ENCODE results near the gene ZNF771. TPM values are rescaled to one million over a fixed set of nuclear protein-coding genes. Genes with fewer than 3 reads are reported as not detected.
"Not testable (repeated sequence)": the region's sequence is repeated elsewhere in the genome, so short reads cannot be mapped to it uniquely, and the experiment has no call there.

The ZNF771 gene
- total and polyA plus RNA-seq, 12 donors: 2.8 to 81.3 (median 11.9) TPM

DNA sequence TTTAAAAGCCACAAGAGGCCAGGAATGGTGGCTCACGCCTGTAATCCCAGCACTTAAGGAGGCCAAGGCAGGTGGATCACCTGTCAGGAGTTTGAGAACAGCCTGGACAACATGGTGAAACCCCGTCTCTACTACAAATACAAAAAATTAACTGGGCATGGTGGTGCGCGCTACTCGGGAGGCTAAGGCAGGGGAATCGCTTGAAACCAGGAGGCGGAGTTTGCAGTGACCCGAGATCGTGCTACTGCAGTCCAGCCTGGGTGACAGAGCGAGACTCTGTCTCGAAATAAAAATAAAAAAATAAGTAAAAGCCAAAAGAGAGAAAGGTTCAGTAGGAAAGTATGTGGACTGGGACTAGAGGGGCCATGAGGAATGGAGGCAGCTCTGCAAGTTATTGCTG is 52.0 kb downstream of the ZNF771 start:
- TF ChIP-seq, protein P1, sequence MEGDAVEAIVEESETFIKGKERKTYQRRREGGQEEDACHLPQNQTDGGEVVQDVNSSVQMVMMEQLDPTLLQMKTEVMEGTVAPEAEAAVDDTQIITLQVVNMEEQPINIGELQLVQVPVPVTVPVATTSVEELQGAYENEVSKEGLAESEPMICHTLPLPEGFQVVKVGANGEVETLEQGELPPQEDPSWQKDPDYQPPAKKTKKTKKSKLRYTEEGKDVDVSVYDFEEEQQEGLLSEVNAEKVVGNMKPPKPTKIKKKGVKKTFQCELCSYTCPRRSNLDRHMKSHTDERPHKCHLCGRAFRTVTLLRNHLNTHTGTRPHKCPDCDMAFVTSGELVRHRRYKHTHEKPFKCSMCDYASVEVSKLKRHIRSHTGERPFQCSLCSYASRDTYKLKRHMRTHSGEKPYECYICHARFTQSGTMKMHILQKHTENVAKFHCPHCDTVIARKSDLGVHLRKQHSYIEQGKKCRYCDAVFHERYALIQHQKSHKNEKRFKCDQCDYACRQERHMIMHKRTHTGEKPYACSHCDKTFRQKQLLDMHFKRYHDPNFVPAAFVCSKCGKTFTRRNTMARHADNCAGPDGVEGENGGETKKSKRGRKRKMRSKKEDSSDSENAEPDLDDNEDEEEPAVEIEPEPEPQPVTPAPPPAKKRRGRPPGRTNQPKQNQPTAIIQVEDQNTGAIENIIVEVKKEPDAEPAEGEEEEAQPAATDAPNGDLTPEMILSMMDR (IDR thresholded peaks at IDR 0.05): no peak
- TF ChIP-seq POLR2A (IDR thresholded peaks at IDR 0.05): no peak
- no peaks in the 10 kb centered on the region for H3K9me3 ChIP-seq (replicated peaks in 1 of 3)
- intact Hi-C loops (cut with DNase I): loop anchor here in 1 of 2 donors (5.0 to 10.0 kb wide), 2 partner anchors 58 to 165 kb away; no protein-coding TSS in a partner anchor
- H3K36me3 ChIP-seq (replicated peaks in 1 of 2): no peaks in the 10 kb centered on the region
- H3K27ac ChIP-seq: no peak overlapping the region
- WGBS, 4 donors: 80 to 86% (median 82%) methylated on average over 11 of the region's 11 CpGs
- H3K27me3 ChIP-seq: no peaks in the 10 kb centered on the region
- DNase-seq: no peak
- no peak overlapping the region for H3K4me3 ChIP-seq
- H3K4me1 ChIP-seq (replicated peaks in 1 of 2): no peaks in the 10 kb centered on the region

DNA sequence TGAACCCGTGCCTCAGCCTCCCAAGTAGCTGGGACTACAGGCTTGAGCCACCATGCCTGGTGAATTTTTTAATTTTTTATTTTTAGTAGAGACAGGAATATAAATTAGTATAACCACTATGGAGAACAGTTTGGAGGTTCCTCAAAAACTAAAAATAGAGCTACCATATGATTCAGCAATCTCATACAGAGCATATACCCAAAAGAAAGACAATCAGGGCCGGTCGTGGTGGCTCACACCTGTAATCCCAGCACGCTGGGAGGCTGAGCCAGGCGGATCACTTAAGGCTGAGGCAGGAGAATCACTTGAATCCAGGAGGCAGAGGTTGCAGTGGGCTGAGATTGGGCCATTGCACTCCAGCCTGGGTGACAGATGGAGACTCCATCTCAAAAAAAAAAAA is 54.0 kb downstream of the ZNF771 start:
- H3K4me3 ChIP-seq; H3K9me3 ChIP-seq (replicated peaks in 1 of 3); DNase-seq; H3K27me3 ChIP-seq; H3K27ac ChIP-seq; H3K36me3 ChIP-seq (replicated peaks in 1 of 2); H3K4me1 ChIP-seq (replicated peaks in 1 of 2): not testable (repeated sequence)
- intact Hi-C loops (cut with DNase I): loop anchor here in 1 of 2 donors (10.0 kb wide), 1 partner anchor 57 kb away; the partner anchor contains the start of gene ZNF771
- WGBS, 4 donors: 70 to 90% (median 81%) methylated on average over 5 of the region's 5 CpGs

DNA sequence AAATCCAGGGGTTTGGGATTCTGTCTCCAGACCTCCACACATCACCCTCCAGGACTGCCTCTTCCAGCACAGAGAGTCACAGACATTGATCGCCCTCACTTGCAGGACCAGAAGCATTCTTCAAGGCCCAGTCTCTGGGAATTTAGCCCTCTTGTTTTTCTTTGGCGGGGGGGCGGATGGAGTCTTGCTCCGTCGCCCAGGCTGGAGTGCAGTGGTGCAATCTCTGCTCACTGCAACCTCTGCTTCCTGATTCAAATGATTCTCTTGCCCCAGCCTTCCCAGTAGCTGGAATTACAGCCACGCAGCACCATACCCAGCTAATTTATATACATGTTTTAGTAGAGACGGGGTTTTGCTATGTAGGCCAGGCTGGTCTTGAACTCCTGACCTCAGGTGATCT is 56.7 kb downstream of the ZNF771 start:
- Histone ChIP-seq H3K9me3 (replicated peaks in 1 of 3) (no peaks in the 10 kb centered on the region), H3K36me3 (replicated peaks in 1 of 2) (no peaks in the 10 kb centered on the region), H3K4me3 (no peak overlapping the region), H3K27ac (no peak overlapping the region), H3K27me3 (no peaks in the 10 kb centered on the region), H3K4me1 (replicated peaks in 1 of 2) (no peaks in the 10 kb centered on the region)
- DNase-seq: no peak
- no peak for TF ChIP-seq POLR2A (IDR thresholded peaks at IDR 0.05)
- TF ChIP-seq, protein P1 (IDR thresholded peaks at IDR 0.05): no peak
- intact Hi-C loops (cut with DNase I): loop anchor here in 1 of 2 donors (10.0 kb wide), 1 partner anchor 59 kb away; the partner anchor contains the start of gene ZNF771
- 84 to 89% (median 88%) methylated on average over 6 to 7 of the region's 7 CpGs for WGBS, 4 donors

Small RNA genes within 50 kb of the gene (small RNA-seq; reads per million reads assigned to genes)
- gene RF00019: 0 reads per million in 2 donors
- 0 reads per million in 2 donors for gene RF00406

Other genes starting within 250 kb of the ZNF771 start
- 10 to 100 TPM in 8 of 9 donors, 1 to 10 TPM in 1; 3.3 to 69.1 (median 39.6) TPM for gene CORO1A, start 224.0 kb upstream of the ZNF771 start, total RNA-seq
- gene CORO1A, start 224.0 kb upstream of the ZNF771 start, polyA plus RNA-seq: 10 to 100 TPM in 2 of 3 donors, 1 to 10 TPM in 1; 4.1 to 87.7 (median 56.2) TPM
- 100 to 1,000 TPM in 6 of 9 donors, 10 to 100 TPM in 3; 55.1 to 449 (median 143) TPM for gene BOLA2B, start 213.9 kb upstream of the ZNF771 start, total RNA-seq
- gene BOLA2B, start 213.9 kb upstream of the ZNF771 start, polyA plus RNA-seq: 100 to 1,000 TPM in 2 of 3 donors, 10 to 100 TPM in 1; 96.4 to 329 (median 250) TPM
- 10 to 100 TPM; 12.4 to 87.5 (median 40.3) TPM for gene SLX1A, start 213.7 kb upstream of the ZNF771 start, total RNA-seq
- 100 to 1,000 TPM in 2 of 3 donors, 1 to 10 TPM in 1; 7.9 to 195 (median 169) TPM for gene SLX1A, start 213.7 kb upstream of the ZNF771 start, polyA plus RNA-seq
- gene SULT1A3, start 208.4 kb upstream of the ZNF771 start, total RNA-seq: 10 to 100 TPM in 6 of 9 donors, 1 to 10 TPM in 3; 4.3 to 15.8 (median 12.7) TPM
- gene SULT1A3, start 208.4 kb upstream of the ZNF771 start, polyA plus RNA-seq: 100 to 1,000 TPM in 1 of 3 donors, 10 to 100 TPM in 1, 1 to 10 TPM in 1; 3.5 to 125 (median 58.7) TPM
- gene NPIPB13, start 159.1 kb upstream of the ZNF771 start, total RNA-seq: 10 to 100 TPM in 1 of 9 donors, 1 to 10 TPM in 6, under 1 TPM in 1, not detected in 1; 0.35 to 11.7 (median 2.7) TPM
- 10 to 100 TPM in 2 of 3 donors, under 1 TPM in 1; 0.49 to 17.1 (median 16.5) TPM for gene NPIPB13, start 159.1 kb upstream of the ZNF771 start, polyA plus RNA-seq
- 10 to 100 TPM; 27.5 to 95.8 (median 77.0) TPM for gene CD2BP2, start 52.3 kb upstream of the ZNF771 start, total RNA-seq
- gene CD2BP2, start 52.3 kb upstream of the ZNF771 start, polyA plus RNA-seq: 10 to 100 TPM; 53.5 to 95.6 (median 58.0) TPM
- 10 to 100 TPM; 17.0 to 67.7 (median 44.0) TPM for gene TBC1D10B, start 37.1 kb upstream of the ZNF771 start, total RNA-seq
- 10 to 100 TPM; 33.7 to 65.4 (median 44.3) TPM for gene TBC1D10B, start 37.1 kb upstream of the ZNF771 start, polyA plus RNA-seq
- 1 to 10 TPM in 2 of 9 donors, not detected in 7; 1.1 to 2.9 TPM for gene MYL11, start 32.8 kb upstream of the ZNF771 start, total RNA-seq
- gene MYL11, start 32.8 kb upstream of the ZNF771 start, polyA plus RNA-seq: 1 to 10 TPM in 1 of 3 donors, not detected in 2; 2.7 TPM
- gene SEPTIN1, start 25.0 kb upstream of the ZNF771 start, total RNA-seq: 1 to 10 TPM in 7 of 9 donors, under 1 TPM in 1, not detected in 1; 0.11 to 5.5 (median 2.3) TPM
- 10 to 100 TPM in 1 of 3 donors, 1 to 10 TPM in 1, under 1 TPM in 1; 0.75 to 19.8 (median 9.3) TPM for gene SEPTIN1, start 25.0 kb upstream of the ZNF771 start, polyA plus RNA-seq
- 10 to 100 TPM in 3 of 9 donors, 1 to 10 TPM in 6; 5.7 to 23.8 (median 8.9) TPM for gene ZNF48, start 12.2 kb upstream of the ZNF771 start, total RNA-seq
- gene ZNF48, start 12.2 kb upstream of the ZNF771 start, polyA plus RNA-seq: 1 to 10 TPM; 2.6 to 5.6 (median 4.2) TPM
- 10 to 100 TPM; 13.9 to 33.9 (median 29.5) TPM for gene DCTPP1, start 22.4 kb downstream of the ZNF771 start, total RNA-seq
- 10 to 100 TPM; 11.7 to 15.2 (median 13.3) TPM for gene DCTPP1, start 22.4 kb downstream of the ZNF771 start, polyA plus RNA-seq
- gene SEPHS2, start 38.3 kb downstream of the ZNF771 start, total RNA-seq: 10 to 100 TPM; 10.7 to 60.5 (median 46.2) TPM
- gene SEPHS2, start 38.3 kb downstream of the ZNF771 start, polyA plus RNA-seq: 10 to 100 TPM; 18.9 to 54.5 (median 21.9) TPM
- 10 to 100 TPM in 1 of 9 donors, 1 to 10 TPM in 7, under 1 TPM in 1; 0.72 to 14.7 (median 4.7) TPM for gene ITGAL, start 65.1 kb downstream of the ZNF771 start, total RNA-seq
- 10 to 100 TPM in 1 of 3 donors, 1 to 10 TPM in 2; 2.1 to 10.6 (median 2.6) TPM for gene ITGAL, start 65.1 kb downstream of the ZNF771 start, polyA plus RNA-seq
- 10 to 100 TPM; 23.2 to 53.0 (median 30.4) TPM for gene ZNF768, start 119.0 kb downstream of the ZNF771 start, total RNA-seq
- 100 to 1,000 TPM in 1 of 3 donors, 10 to 100 TPM in 1, 1 to 10 TPM in 1; 8.7 to 103 (median 55.6) TPM for gene ZNF768, start 119.0 kb downstream of the ZNF771 start, polyA plus RNA-seq
- gene ZNF747, start 127.3 kb downstream of the ZNF771 start, total RNA-seq: 10 to 100 TPM in 8 of 9 donors, 1 to 10 TPM in 1; 8.6 to 19.9 (median 15.2) TPM
- gene ZNF747, start 127.3 kb downstream of the ZNF771 start, polyA plus RNA-seq: 1 to 10 TPM; 7.7 to 9.3 (median 8.4) TPM
- gene ZNF764, start 150.8 kb downstream of the ZNF771 start, total RNA-seq: 10 to 100 TPM in 3 of 9 donors, 1 to 10 TPM in 6; 4.9 to 15.0 (median 9.6) TPM
- 1 to 10 TPM; 3.6 to 9.7 (median 5.9) TPM for gene ZNF764, start 150.8 kb downstream of the ZNF771 start, polyA plus RNA-seq
- gene ZNF688, start 164.1 kb downstream of the ZNF771 start, total RNA-seq: 10 to 100 TPM; 10.3 to 33.2 (median 17.9) TPM
- gene ZNF688, start 164.1 kb downstream of the ZNF771 start, polyA plus RNA-seq: 10 to 100 TPM; 16.4 to 43.4 (median 33.9) TPM
- gene ZNF785, start 178.1 kb downstream of the ZNF771 start, total RNA-seq: 10 to 100 TPM in 8 of 9 donors, 1 to 10 TPM in 1; 9.4 to 37.0 (median 14.8) TPM
- 10 to 100 TPM in 1 of 3 donors, 1 to 10 TPM in 2; 3.4 to 11.2 (median 8.9) TPM for gene ZNF785, start 178.1 kb downstream of the ZNF771 start, polyA plus RNA-seq
- 10 to 100 TPM in 4 of 9 donors, 1 to 10 TPM in 5; 6.8 to 12.9 (median 9.9) TPM for gene ZNF689, start 202.8 kb downstream of the ZNF771 start, total RNA-seq
- gene ZNF689, start 202.8 kb downstream of the ZNF771 start, polyA plus RNA-seq: 1 to 10 TPM; 2.9 to 6.4 (median 3.2) TPM
- 10 to 100 TPM in 7 of 9 donors, 1 to 10 TPM in 2; 9.6 to 70.4 (median 37.6) TPM for gene PRR14, start 243.4 kb downstream of the ZNF771 start, total RNA-seq
- 100 to 1,000 TPM in 2 of 3 donors, 10 to 100 TPM in 1; 29.8 to 204 (median 114) TPM for gene PRR14, start 243.4 kb downstream of the ZNF771 start, polyA plus RNA-seq

All from adrenal gland (tissue), 12 donors.